DND-41 (cell line): ENCODE results near the gene VCAM1.

Experiments
- CTCF ChIP-seq: IDR thresholded peaks from 2 replicates; pipeline ENCODE4 v1.5.1; 2012; ENCODE audit warnings: borderline replicate concordance, low read length, moderate library complexity, mild to moderate bottlenecking; ENCODE audit not compliant: poor library complexity, severe bottlenecking; ENCODE audit errors: extremely low read depth
- EZH2 ChIP-seq: IDR thresholded peaks from 3 replicates; pipeline ENCODE4 v1.6.1; 2012; ENCODE audit warnings: borderline replicate concordance, low read depth, mild to moderate bottlenecking, moderate library complexity, low read length, inconsistent platforms; ENCODE audit not compliant: severe bottlenecking

GRCh38 chr1:100700586-100700985, 19.0 kb upstream of the VCAM1 start:
- TF ChIP-seq CTCF = no peak
- no peak for TF ChIP-seq EZH2
